WI38 (cell line): ENCODE results near the gene TEC.

Experiments
- H3K4me3 ChIP-seq: 2 replicates; pipeline ENCODE4 v1.5.1; 2011; ENCODE audit warnings: low read depth, mild to moderate bottlenecking, control low read depth, low read length
- TF ChIP-seq, protein P1 (sequence below): IDR thresholded peaks from 2 replicates; pipeline ENCODE4 v1.5.1; 2012; ENCODE audit warnings: low read depth, mild to moderate bottlenecking, control low read depth, low read length

The TEC gene

DNA sequence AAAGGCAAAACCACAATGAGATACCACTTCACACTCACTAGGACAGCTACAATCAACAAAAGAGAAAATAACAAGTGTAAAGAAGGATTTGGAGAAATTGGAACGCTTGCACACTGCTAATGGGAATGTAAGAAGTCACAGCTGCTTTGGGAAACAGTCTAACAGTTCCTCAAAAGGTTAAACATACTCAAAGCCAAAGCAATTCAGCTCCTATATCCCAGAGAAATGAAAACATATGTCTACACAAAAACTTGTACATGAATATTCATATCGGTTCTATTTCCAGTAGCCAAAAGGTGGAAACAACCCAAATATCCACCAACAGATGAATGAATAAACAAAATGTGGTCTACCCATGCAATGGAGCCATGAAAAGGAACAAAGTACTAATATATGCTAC is 64.0 kb downstream of the TEC start:
- no peak overlapping the region for H3K4me3 ChIP-seq
- TF ChIP-seq, protein P1, sequence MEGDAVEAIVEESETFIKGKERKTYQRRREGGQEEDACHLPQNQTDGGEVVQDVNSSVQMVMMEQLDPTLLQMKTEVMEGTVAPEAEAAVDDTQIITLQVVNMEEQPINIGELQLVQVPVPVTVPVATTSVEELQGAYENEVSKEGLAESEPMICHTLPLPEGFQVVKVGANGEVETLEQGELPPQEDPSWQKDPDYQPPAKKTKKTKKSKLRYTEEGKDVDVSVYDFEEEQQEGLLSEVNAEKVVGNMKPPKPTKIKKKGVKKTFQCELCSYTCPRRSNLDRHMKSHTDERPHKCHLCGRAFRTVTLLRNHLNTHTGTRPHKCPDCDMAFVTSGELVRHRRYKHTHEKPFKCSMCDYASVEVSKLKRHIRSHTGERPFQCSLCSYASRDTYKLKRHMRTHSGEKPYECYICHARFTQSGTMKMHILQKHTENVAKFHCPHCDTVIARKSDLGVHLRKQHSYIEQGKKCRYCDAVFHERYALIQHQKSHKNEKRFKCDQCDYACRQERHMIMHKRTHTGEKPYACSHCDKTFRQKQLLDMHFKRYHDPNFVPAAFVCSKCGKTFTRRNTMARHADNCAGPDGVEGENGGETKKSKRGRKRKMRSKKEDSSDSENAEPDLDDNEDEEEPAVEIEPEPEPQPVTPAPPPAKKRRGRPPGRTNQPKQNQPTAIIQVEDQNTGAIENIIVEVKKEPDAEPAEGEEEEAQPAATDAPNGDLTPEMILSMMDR, result no peak

DNA sequence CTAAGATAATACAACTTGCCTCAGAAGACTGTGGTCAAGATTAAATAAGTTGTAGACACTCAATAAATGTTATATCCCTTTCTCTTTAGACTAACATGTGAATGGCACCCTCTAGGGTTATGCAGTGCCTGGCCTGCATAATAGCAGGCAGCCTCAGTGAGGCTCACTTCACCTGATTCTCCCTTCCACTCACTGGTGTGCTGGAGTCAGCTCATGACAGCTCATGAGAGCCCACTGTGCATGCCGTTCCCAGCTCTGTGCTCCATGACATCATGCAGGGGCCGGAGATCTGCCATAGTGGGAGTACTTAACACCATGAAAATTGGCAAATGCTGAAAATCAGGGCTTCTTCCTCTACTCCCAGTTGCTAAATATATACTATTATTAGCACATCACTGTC is 64.5 kb downstream of the TEC start:
- TF ChIP-seq, protein P1, result no peak
- H3K4me3 ChIP-seq, result no peak overlapping the region

DNA sequence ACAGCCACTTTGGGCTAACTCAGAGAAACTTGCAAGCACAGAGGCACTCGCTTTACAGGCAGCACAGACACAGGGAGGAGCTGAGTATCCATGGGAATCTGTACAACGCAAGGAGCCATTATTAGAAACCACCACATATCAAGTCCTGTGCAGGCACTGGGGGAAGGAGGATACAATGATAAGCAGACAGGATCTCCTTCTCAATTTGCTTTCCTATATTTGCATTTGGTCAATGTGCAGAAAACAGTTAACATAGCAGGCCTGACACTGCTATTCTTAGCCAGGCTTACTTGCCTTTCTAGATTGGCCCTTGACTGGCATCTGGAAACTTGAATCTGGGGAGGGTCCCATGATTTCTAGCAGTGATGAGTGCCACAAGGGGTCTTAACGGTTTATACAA is 65.8 kb downstream of the TEC start:
- TF ChIP-seq, protein P1, result no peak
- no peak overlapping the region for H3K4me3 ChIP-seq

DNA sequence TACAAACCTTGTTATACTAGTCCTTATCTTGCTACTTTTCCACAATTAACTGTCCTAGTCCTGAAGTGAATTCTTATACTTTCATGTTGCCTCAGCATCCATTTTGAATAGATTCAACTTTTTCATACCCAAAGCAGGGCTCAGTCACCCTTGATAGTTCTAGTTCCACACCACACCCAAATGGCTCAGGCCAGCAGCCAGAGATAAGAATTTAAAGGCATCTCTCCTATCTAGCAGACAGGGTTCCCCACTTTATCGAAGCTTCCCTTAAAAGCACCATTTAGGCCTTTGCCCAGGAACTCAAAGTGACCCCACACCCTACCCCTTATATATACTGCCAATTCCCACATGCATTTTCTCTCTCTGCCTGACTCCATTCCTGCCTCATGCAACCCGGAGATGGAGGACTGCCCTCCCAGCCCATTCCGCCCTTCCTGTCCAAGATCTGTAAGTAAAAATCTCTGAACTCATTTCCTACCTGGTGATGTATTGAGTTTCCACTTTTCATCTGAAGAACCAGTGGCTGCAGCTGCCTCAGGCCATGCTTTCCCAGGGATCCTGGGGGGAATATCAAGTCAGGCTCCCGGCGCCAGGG is 71.9 kb downstream of the TEC start:
- TF ChIP-seq, protein P1, result no peak
- no peak overlapping the region for H3K4me3 ChIP-seq

DNA sequence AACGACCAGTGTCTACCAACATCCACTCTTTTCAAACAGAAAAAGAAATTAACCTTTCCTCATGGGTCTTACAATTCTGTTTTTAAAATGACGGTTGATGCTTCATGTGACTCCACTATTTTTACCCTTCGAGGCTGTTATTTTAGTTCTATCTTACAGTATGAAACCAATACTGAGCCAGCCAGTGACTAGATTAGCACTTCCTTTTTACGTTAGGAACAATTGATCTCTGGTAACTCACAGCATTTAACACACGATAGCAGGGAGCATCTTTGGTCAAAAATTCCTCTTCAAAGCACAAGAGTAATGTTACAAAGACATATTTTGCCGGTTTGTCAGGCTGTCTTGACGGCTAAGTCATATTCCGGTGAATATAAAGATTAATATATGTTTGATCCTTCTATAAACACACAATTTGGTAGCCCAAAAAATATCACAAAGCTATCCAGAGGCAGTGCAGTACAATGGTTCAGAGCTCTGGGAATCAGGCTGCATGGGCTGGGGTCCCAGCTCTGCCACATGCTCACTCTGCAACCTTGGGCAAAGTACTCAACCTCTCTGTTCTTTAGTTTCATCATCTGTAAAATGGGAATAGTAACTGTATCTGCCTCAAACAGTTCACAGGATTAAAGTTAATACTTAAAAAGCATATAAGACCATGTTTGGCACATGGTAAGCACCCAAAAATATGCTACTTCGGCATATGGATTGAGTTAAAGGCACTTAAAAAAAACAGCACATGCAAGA is 72.7 kb downstream of the TEC start:
- H3K4me3 ChIP-seq, result no peak overlapping the region
- TF ChIP-seq, protein P1, result no peak

DNA sequence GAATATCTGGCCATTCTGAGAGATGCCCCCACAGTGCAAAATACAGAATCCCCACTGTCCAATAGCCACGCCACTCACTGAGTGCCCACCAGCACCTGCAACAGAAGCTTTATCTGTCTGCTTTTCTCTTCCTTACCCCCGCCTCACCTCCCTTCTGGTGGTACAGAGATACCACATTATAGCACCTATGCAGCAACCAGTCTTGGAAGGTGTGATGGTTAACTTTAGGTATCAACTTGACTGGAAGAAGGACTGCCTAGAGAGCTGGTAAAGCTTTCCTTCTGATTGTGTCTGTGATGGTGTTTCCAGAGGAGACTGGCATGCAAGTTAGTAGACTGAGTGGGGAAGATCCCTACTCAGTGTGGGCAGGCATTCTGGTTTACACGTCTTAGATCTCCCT is 73.8 kb downstream of the TEC start:
- TF ChIP-seq, protein P1, result no peak
- H3K4me3 ChIP-seq, result no peak overlapping the region

DNA sequence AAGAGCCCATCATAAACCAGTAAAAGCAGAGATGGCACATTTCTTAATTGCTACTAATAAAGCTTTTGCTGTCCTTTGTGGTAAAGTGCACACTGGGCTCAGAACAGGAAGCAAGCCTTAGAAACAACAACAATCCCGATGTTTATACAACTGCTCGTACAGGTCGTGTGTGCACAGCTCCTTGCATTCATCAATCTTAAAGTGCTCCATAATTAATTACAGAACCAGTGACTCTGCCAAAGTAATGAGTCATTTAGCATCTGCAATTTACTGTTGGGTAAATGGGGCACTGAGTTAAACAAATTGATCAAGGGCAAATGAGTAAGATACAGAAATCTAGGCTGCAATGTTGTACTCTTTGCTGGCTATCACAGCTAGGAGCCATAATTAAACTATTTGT is 74.3 kb downstream of the TEC start:
- TF ChIP-seq, protein P1, result no peak
- H3K4me3 ChIP-seq, result no peak overlapping the region
